T-cell (primary cell): ENCODE data around the gene TTLL11. TPM values are rescaled to one million over a fixed set of nuclear protein-coding genes. Genes with fewer than 3 reads are reported as not detected.

ENCODE experiments used
- ATAC-seq, 4 experiments: fragments of 200-7000 bp in 3 of 4; fragments of 150-1000 bp in 1 of 4; cut with Tn5 transposase; replicated peaks in 1 of 4; 1 replicate in 3 of 4; 2 replicates in 1 of 4; pipeline ENCODE4 v1.10.0; 2021; ENCODE audit warnings: moderate library complexity in 3 of 4, mild to moderate bottlenecking in 2 of 4, moderate number of reproducible peaks in 1 of 4
- CTCF ChIA-PET, 2 donors: fragments of 300-600 bp; sonication (Branson Sonifier 250); formaldehyde crosslinking; loops; one replicate each; lab custom pipeline; 2022; ENCODE audit warnings: antibody characterized with exemption in 2 of 2; lab: Charles Lee
- POLR2A ChIA-PET, 2 donors: fragments of 300-600 bp; sonication (Branson Sonifier 250); formaldehyde crosslinking; loops; one replicate each; lab custom pipeline; 2022; ENCODE audit warnings: antibody characterized with exemption in 2 of 2; lab: Charles Lee
- DNase-seq, 35 experiments: peaks; one replicate each; pipeline versions ENCODE4 v3.0.0 to v3.0.0-alpha.2; 2013 to 2023
- H3K27ac ChIP-seq: one replicate; pipeline ENCODE4 v1.5.1; 2013; ENCODE audit warnings: low read length
- H3K27me3 ChIP-seq, 2 experiments: replicated peaks in 1 of 2; 1 replicate in 1 of 2; 2 replicates in 1 of 2; pipeline versions ENCODE4 v1.6.1 to v1.7.0; 2013; ENCODE audit warnings: low read length in 1 of 2, mixed read lengths in 1 of 2; ENCODE audit not compliant: control insufficient read depth in 2 of 2, insufficient read depth in 2 of 2; ENCODE audit errors: extremely low read depth in 1 of 2
- H3K36me3 ChIP-seq, 2 donors: 1 replicate in 1 of 2; 2 replicates in 1 of 2; pipeline versions ENCODE4 v1.6.1 to v1.7.0; 2013; ENCODE audit warnings: low read length in 1 of 2; ENCODE audit not compliant: control insufficient read depth in 2 of 2, insufficient read depth in 1 of 2; ENCODE audit errors: extremely low read depth in 1 of 2
- H3K4me1 ChIP-seq, 2 experiments: 1 replicate in 1 of 2; 2 replicates in 1 of 2; pipeline versions ENCODE4 v1.6.1 to v1.7.0; 2013; ENCODE audit warnings: low read length in 2 of 2, mixed read lengths in 1 of 2; ENCODE audit not compliant: insufficient read depth in 2 of 2, control insufficient read depth in 1 of 2; ENCODE audit errors: extremely low read depth in 1 of 2
- H3K4me3 ChIP-seq, 2 donors: 1 replicate in 1 of 2; 2 replicates in 1 of 2; pipeline versions ENCODE4 v1.5.1 to v1.7.0; 2013; ENCODE audit warnings: mild to moderate bottlenecking in 2 of 2, low read length in 1 of 2, moderate library complexity in 1 of 2; ENCODE audit not compliant: control insufficient read depth in 1 of 2; ENCODE audit errors: extremely low read depth in 1 of 2
- H3K9me3 ChIP-seq: 2 replicates; pipeline ENCODE4 v1.7.0; 2013
- H3K27ac Mint-ChIP-seq, 2 donors: one replicate each; pipeline ENCODE4 v1.8.0; 2020 to 2021; ENCODE audit warnings: mild to moderate bottlenecking in 2 of 2, mixed read lengths in 2 of 2
- H3K27me3 Mint-ChIP-seq, 2 donors: one replicate each; pipeline ENCODE4 v1.8.0; 2021 to 2022; ENCODE audit warnings: mixed read lengths in 2 of 2
- H3K36me3 Mint-ChIP-seq: one replicate; pipeline ENCODE4 v1.8.0; 2021; ENCODE audit warnings: mixed read lengths
- H3K4me1 Mint-ChIP-seq, 3 donors: one replicate each; pipeline ENCODE4 v1.8.0; 2020 to 2022; ENCODE audit warnings: mixed read lengths in 3 of 3, mild to moderate bottlenecking in 1 of 3
- H3K4me3 Mint-ChIP-seq, 3 donors: one replicate each; pipeline ENCODE4 v1.8.0; 2020 to 2022; ENCODE audit warnings: mild to moderate bottlenecking in 3 of 3, mixed read lengths in 3 of 3, moderate library complexity in 3 of 3
- H3K9me3 Mint-ChIP-seq, 3 donors: one replicate each; pipeline ENCODE4 v1.8.0; 2020 to 2022; ENCODE audit warnings: mixed read lengths in 3 of 3
- WGBS: methylation state at CpG from one replicate; pipeline ENCODE4 v1.1.5; 2013; ENCODE audit warnings: missing lambda C conversion rate; ENCODE audit not compliant: insufficient coverage; 5-methylcytosine and 5-hydroxymethylcytosine counted together
- total RNA-seq, 35 experiments: library from RNA in 6 of 35; stranded (reverse) in 6 of 35; fragments of 120-200 nt in 1 of 35; gene quantifications; one replicate each; pipeline versions ENCODE4 v1.2.1 to v1.2.4 and lab custom pipeline; 2013 to 2026

Gene TTLL11
- total RNA-seq, 5 donors from 2014 or later (not counting 1 experiment from before 2014, with no cell fraction given): 3.4 to 4.8 (median 4.6) TPM

DNA sequence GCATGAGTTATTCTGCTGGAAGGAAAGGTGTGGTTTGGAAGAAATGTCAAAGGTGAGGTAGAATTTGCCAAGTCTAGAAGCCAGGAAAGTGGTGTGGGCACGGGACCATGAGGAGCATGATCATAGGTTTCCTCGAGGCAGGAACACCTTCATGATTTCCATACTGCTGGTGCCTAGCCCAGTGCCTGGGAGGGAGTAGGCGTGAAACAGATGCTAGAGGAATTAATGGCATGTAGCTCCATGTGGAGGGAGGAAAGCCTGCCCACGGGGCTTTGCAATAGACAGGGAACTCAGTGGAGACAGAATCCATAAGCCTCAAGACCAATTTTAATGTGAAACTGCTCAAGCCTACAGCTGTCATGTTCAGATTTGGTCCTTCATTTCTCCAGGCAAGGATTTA lies 35.1 kb downstream of the TTLL11 start:
- peaks cover under 1 to 5% (median 3%) of the 10 kb centered on the region in 3 donors for H3K4me1 Mint-ChIP-seq
- WGBS: 68% methylated on average over 2 of the region's 4 CpGs
- H3K4me3 Mint-ChIP-seq: no peak overlapping the region
- CTCF ChIA-PET: no interaction called here
- H3K27ac Mint-ChIP-seq: no peak overlapping the region
- POLR2A ChIA-PET: interaction anchor here in 1 of 2 donors (0.9 kb wide), 1 partner anchor 12 kb away, joined by 3 read pairs; no protein-coding TSS in a partner anchor
- Histone ChIP-seq H3K27ac (no peak overlapping the region), H3K4me1 (no peaks in the 10 kb centered on the region), H3K27me3 (no peaks in the 10 kb centered on the region), H3K9me3 (no peaks in the 10 kb centered on the region), H3K4me3 (no peak overlapping the region), H3K36me3 (peaks cover 0 to 2% of the 10 kb centered on the region in 2 donors)
- H3K9me3 Mint-ChIP-seq: no peaks in the 10 kb centered on the region
- no peaks in the 10 kb centered on the region for H3K27me3 Mint-ChIP-seq
- H3K36me3 Mint-ChIP-seq: peaks cover 19% of the 10 kb centered on the region
- DNase-seq: no peak
- no peak for ATAC-seq

DNA sequence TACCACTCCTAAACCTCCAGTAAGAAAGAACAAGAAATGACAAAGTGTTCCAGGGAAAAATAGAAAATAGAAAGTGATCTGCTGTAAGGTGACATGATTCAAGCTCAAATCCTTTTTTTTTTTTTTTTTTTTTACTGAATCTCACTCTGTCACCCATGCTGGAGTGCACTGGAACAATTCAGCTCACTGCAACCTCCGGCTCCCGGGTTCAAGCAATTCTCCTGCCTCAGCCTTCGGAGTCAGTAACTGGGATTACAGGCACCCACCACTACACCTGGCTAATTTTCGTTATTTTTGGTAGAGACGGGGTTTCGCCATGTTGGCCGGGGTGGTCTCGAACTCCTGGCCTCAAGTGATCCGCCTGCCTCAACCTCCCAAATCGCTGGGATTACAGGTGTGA lies 35.9 kb downstream of the TTLL11 start:
- H3K27me3 ChIP-seq: no peaks in the 10 kb centered on the region
- DNase-seq (no peak), ATAC-seq (no peak)
- H3K4me1 ChIP-seq: no peaks in the 10 kb centered on the region
- peaks cover 0 to 3% of the 10 kb centered on the region in 2 donors for H3K36me3 ChIP-seq
- peaks cover 23% of the 10 kb centered on the region for H3K36me3 Mint-ChIP-seq
- H3K4me3 ChIP-seq: no peak overlapping the region
- ChIA-PET CTCF (no interaction called here), POLR2A (no interaction called here)
- no peaks in the 10 kb centered on the region for H3K9me3 Mint-ChIP-seq
- H3K4me3 Mint-ChIP-seq: no peak overlapping the region
- H3K9me3 ChIP-seq: no peaks in the 10 kb centered on the region
- H3K27ac ChIP-seq: no peak overlapping the region
- H3K27me3 Mint-ChIP-seq: no peaks in the 10 kb centered on the region
- 93% methylated on average over 3 of the region's 10 CpGs for WGBS
- H3K4me1 Mint-ChIP-seq: peaks cover 8 to 13% (median 10%) of the 10 kb centered on the region in 3 donors
- no peak overlapping the region for H3K27ac Mint-ChIP-seq

DNA sequence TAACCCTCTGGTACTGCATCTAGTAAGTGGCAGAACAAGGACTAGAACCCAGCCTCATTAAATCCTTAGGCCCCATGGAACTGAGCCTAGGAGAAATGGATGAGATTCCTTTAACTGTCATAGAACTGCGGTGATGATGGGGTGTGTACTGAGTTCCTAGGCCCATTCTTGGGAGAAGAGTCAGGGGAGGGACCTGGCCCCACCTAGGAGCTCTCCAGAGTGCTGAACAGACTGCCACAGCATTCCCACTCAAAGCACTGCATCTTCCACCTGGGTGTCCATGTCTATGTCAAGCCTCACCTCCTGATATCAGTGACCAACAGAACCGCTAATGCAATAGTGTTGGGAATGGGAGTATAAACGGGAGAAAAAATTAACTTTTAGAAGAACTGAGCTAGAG lies 36.6 kb downstream of the TTLL11 start:
- Mint-ChIP-seq H3K4me1 (peaks cover 12 to 19% (median 15%) of the 10 kb centered on the region in 3 donors), H3K9me3 (no peaks in the 10 kb centered on the region), H3K27me3 (no peaks in the 10 kb centered on the region), H3K27ac (no peak overlapping the region), H3K36me3 (peaks cover 24% of the 10 kb centered on the region), H3K4me3 (no peak overlapping the region)
- Histone ChIP-seq H3K9me3 (no peaks in the 10 kb centered on the region), H3K36me3 (peaks cover 0 to 5% of the 10 kb centered on the region in 2 donors), H3K4me1 (no peaks in the 10 kb centered on the region), H3K27ac (no peak overlapping the region), H3K4me3 (no peak overlapping the region), H3K27me3 (no peaks in the 10 kb centered on the region)
- no CpG with 5 or more reads among the region's 3 CpGs for WGBS
- ATAC-seq: no peak
- ChIA-PET CTCF (no interaction called here), POLR2A (no interaction called here)
- DNase-seq: no peak

DNA sequence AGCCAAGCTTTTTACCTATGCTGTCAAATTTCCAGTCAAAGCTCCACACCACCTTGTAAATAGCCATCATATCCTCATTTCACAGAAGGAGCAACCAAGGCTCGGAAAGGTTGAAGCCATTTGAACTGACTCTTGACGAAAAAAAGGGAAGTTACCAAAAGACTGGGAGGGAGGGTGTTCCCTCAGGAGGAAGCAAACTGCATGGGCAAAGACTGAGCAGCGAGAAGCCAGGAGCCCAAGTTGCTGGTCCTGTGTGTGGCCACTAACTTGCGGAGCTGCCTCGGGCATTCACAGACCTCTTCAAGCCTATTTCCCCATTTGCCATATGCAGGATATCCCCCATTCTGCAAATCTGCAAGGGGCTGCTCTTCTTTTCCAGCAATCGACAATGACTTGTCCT lies 37.4 kb downstream of the TTLL11 start:
- WGBS: 97% methylated on average over 4 of the region's 6 CpGs
- H3K4me3 Mint-ChIP-seq: no peak overlapping the region
- H3K36me3 Mint-ChIP-seq: peaks cover 23% of the 10 kb centered on the region
- Histone ChIP-seq H3K9me3 (no peaks in the 10 kb centered on the region), H3K36me3 (peaks cover 0 to 5% of the 10 kb centered on the region in 2 donors), H3K4me3 (no peak overlapping the region), H3K27ac (no peak overlapping the region), H3K4me1 (no peaks in the 10 kb centered on the region), H3K27me3 (no peaks in the 10 kb centered on the region)
- no peak overlapping the region for H3K27ac Mint-ChIP-seq
- H3K9me3 Mint-ChIP-seq: no peaks in the 10 kb centered on the region
- CTCF ChIA-PET: no interaction called here
- peaks cover 17 to 22% (median 17%) of the 10 kb centered on the region in 3 donors for H3K4me1 Mint-ChIP-seq
- ATAC-seq: no peak
- no peaks in the 10 kb centered on the region for H3K27me3 Mint-ChIP-seq
- POLR2A ChIA-PET: no interaction called here
- DNase-seq: no peak

DNA sequence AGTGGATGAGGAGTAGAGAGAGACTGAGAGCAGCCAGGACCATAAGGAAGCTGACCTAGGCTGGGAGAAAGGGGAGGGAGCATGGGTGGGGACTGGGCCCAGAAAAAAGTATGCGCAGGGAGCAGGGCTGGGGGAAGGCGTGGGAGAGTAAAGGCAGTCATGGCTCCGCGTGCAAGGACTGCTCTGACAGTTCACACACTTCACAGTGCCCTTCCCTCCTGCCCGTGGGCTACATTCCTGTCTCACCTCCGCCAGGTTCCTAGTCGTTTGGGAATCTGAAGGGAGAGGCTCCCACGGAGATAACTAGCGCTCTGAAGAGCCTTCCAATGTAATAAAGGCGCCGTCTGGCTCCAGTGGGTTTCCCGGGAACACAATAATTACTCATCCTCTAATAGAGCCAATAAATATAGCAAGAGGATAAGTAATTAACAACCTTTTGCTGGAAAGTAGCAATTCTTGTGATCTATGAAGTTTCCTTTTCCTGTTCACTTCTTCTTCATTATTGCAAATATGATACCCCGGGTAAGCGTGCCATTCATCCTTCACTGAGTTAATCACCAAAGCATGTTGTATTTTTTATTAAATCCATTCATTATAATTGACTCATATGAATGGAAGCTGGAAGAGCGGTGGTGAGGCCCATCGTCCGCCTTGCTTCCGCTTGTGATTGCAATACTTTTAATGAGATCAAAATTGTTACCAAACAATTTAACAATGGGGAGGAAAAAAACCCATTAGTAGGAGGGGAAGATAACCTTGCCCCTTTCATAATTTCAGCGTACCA lies 39.3 kb downstream of the TTLL11 start:
- Histone ChIP-seq H3K4me1 (no peaks in the 10 kb centered on the region), H3K4me3 (no peak overlapping the region)

DNA sequence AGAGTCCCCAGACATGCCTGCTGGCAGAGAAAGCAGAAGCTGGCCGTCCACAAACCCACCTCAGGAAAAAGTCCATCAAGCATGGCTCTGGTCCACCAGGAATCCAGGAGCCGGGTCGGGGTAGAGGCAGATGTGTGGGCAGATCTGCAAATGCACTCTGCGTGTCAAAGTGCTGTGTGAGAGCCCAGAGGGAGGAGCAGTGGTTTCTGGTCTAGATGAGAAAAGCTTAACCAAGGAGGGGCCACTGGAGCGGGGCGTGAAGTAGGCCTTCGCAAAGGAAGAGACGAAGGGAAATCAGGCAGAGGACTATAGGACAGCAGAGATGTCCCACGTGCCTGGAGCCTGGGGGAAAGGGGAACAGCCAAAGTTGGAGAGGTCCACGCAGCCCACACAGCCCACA lies 40.0 kb downstream of the TTLL11 start:
- Histone ChIP-seq H3K27ac (no peak overlapping the region), H3K4me1 (no peaks in the 10 kb centered on the region), H3K9me3 (no peaks in the 10 kb centered on the region), H3K27me3 (no peaks in the 10 kb centered on the region), H3K36me3 (peaks cover 0 to 5% of the 10 kb centered on the region in 2 donors), H3K4me3 (no peak overlapping the region)
- ChIA-PET CTCF (no interaction called here), POLR2A (no interaction called here)
- peaks cover 17 to 22% (median 17%) of the 10 kb centered on the region in 3 donors for H3K4me1 Mint-ChIP-seq
- H3K27me3 Mint-ChIP-seq: no peaks in the 10 kb centered on the region
- H3K9me3 Mint-ChIP-seq: no peaks in the 10 kb centered on the region
- WGBS: 58% methylated on average over 10 of the region's 10 CpGs
- ATAC-seq: no peak
- no peak for DNase-seq
- H3K27ac Mint-ChIP-seq: no peak overlapping the region
- peaks cover 23% of the 10 kb centered on the region for H3K36me3 Mint-ChIP-seq
- H3K4me3 Mint-ChIP-seq: no peak overlapping the region

More for the DNA sequence above, 39.3 kb downstream of the TTLL11 start:
- WGBS: 80% methylated on average over 2 of the region's 19 CpGs
- H3K27me3 ChIP-seq: no peaks in the 10 kb centered on the region
- Mint-ChIP-seq H3K4me3 (no peak overlapping the region), H3K27ac (no peak overlapping the region), H3K36me3 (peaks cover 23% of the 10 kb centered on the region), H3K4me1 (peaks cover 17 to 22% (median 17%) of the 10 kb centered on the region in 3 donors), H3K9me3 (no peaks in the 10 kb centered on the region), H3K27me3 (no peaks in the 10 kb centered on the region)
- no peaks in the 10 kb centered on the region for H3K9me3 ChIP-seq
- CTCF ChIA-PET: no interaction called here
- POLR2A ChIA-PET: no interaction called here
- DNase-seq (no peak), ATAC-seq (no peak)
- H3K36me3 ChIP-seq: peaks cover 0 to 5% of the 10 kb centered on the region in 2 donors
- no peak overlapping the region for H3K27ac ChIP-seq
